HepG2 (cell line): ENCODE results near the gene IGF2. TPM values are rescaled to one million over a fixed set of nuclear protein-coding genes. Genes with fewer than 3 reads are reported as not detected.

Source experiments
- ATRX ChIP-seq: sonication (generic); formaldehyde crosslinking; IDR thresholded peaks from 2 replicates; pipeline ENCODE4 v1.4.0; 2020; ENCODE audit warnings: missing genetic modification reagents, borderline replicate concordance
- JUNB ChIP-seq: sonication (generic); formaldehyde crosslinking; IDR thresholded peaks from 2 replicates; pipeline ENCODE4 v1.8.0; 2022; ENCODE audit warnings: missing genetic modification reagents, mild to moderate bottlenecking, borderline replicate concordance
- KLF6 ChIP-seq: IDR thresholded peaks from 2 replicates; pipeline ENCODE4 v1.8.0; 2016; ENCODE audit warnings: missing biosample characterization, missing genetic modification reagents
- MATR3 ChIP-seq: sonication (generic); formaldehyde crosslinking; IDR thresholded peaks from 2 replicates; pipeline ENCODE4 v1.4.0; 2020; ENCODE audit warnings: missing genetic modification reagents
- NFATC3 ChIP-seq: sonication (generic); formaldehyde crosslinking; IDR thresholded peaks from 2 replicates; pipeline ENCODE4 v1.5.1; 2020; ENCODE audit warnings: mild to moderate bottlenecking, missing genetic modification reagents
- NR1H2 ChIP-seq: sonication (generic); formaldehyde crosslinking; IDR thresholded peaks from 2 replicates; pipeline ENCODE4 v1.8.1; 2022; ENCODE audit warnings: low read depth, missing genetic modification reagents, borderline replicate concordance
- POLR2A ChIP-seq, 2 experiments: IDR thresholded peaks; 2 replicates each; pipeline ENCODE4 v1.6.1; 2011; ENCODE audit warnings: low read depth in 2 of 2, low read length in 2 of 2, mild to moderate bottlenecking in 1 of 2, moderate library complexity in 1 of 2; ENCODE audit not compliant: insufficient read depth in 1 of 2
- PRDM15 ChIP-seq: sonication (generic); formaldehyde crosslinking; IDR thresholded peaks from 2 replicates; pipeline ENCODE4 v1.4.0; 2020; ENCODE audit warnings: missing genetic modification reagents
- RARA ChIP-seq: IDR thresholded peaks from 2 replicates; pipeline ENCODE4 v1.6.1; 2016; ENCODE audit warnings: missing genetic modification reagents, missing compliant biosample characterization
- RCOR2 ChIP-seq: IDR thresholded peaks from 2 replicates; pipeline ENCODE4 v1.6.1; 2016; ENCODE audit warnings: missing biosample characterization, missing genetic modification reagents
- RFX1 ChIP-seq: fragments of 450-650 bp; IDR thresholded peaks from 2 replicates; pipeline ENCODE4 v1.6.1; 2017
- RXRA ChIP-seq: sonication (generic); formaldehyde crosslinking; IDR thresholded peaks from 2 replicates; pipeline ENCODE4 v1.5.1; 2020; ENCODE audit warnings: missing genetic modification reagents
- RXRB ChIP-seq: IDR thresholded peaks from 2 replicates; pipeline ENCODE4 v1.6.1; 2016; ENCODE audit warnings: borderline replicate concordance, missing genetic modification reagents, missing compliant biosample characterization
- SMAD1 ChIP-seq: sonication (generic); formaldehyde crosslinking; IDR thresholded peaks from 2 replicates; pipeline ENCODE4 v1.4.0; 2020; ENCODE audit warnings: missing genetic modification reagents, low read depth, mild to moderate bottlenecking, borderline replicate concordance
- SRSF1 ChIP-seq: fragments of 200-400 bp; formaldehyde crosslinking; optimal IDR thresholded peaks from 2 replicates; pipeline ENCODE3; 2017; ENCODE audit warnings: mild to moderate bottlenecking, low read depth, low read length, moderate library complexity
- TAF1 ChIP-seq: sonication (generic); formaldehyde crosslinking; IDR thresholded peaks from 2 replicates; pipeline ENCODE4 v1.4.0; 2020; ENCODE audit warnings: missing genetic modification reagents
- TBX3 ChIP-seq: fragments of 450-650 bp; IDR thresholded peaks from 2 replicates; pipeline ENCODE4 v1.6.1; 2017; ENCODE audit warnings: antibody characterized with exemption, mild to moderate bottlenecking, inconsistent platforms, borderline replicate concordance
- ZNF20 ChIP-seq: sonication (generic); formaldehyde crosslinking; IDR thresholded peaks from 2 replicates; pipeline ENCODE4 v1.4.0; 2020; ENCODE audit warnings: mild to moderate bottlenecking, moderate library complexity, missing genetic modification reagents
- ZNF205 ChIP-seq: IDR thresholded peaks from 2 replicates; pipeline ENCODE4 v1.6.1; 2018; ENCODE audit warnings: missing biosample characterization, missing genetic modification reagents
- ZNF552 ChIP-seq: sonication (generic); formaldehyde crosslinking; IDR thresholded peaks from 2 replicates; pipeline ENCODE4 v1.9.0; 2022; ENCODE audit warnings: missing genetic modification reagents, mild to moderate bottlenecking, borderline replicate concordance
- ZNF644 ChIP-seq: IDR thresholded peaks from 2 replicates; pipeline ENCODE4 v1.6.1; 2016; ENCODE audit warnings: low read depth
- ZNF691 ChIP-seq: sonication (generic); formaldehyde crosslinking; IDR thresholded peaks from 2 replicates; pipeline ENCODE4 v1.4.0; 2020; ENCODE audit warnings: missing genetic modification reagents, low read depth, mild to moderate bottlenecking, borderline replicate concordance
- polyA plus RNA-seq, 8 experiments: library from polyadenylated mRNA; depleted of rRNA in 3 of 8; stranded (reverse) in 7 of 8; unstranded in 1 of 8; fragments of >200 nt; fragmentation: Illumina TruSeq in 4 of 8; extraction: Trizol in 4 of 8; gene quantifications; 2 replicates each; pipeline versions ENCODE4 v1.2.1 to v1.2.3, GENCODE V29; 2011 to 2016; ENCODE audit warnings: low read depth in 4 of 8, missing spikeins in 1 of 8, mixed read lengths in 1 of 8; ENCODE audit not compliant: insufficient read depth in 1 of 8
- total RNA-seq, 5 experiments: library from RNA; depleted of rRNA; stranded (reverse); fragments of >200 nt; fragmentation: Illumina TruSeq; extraction: Trizol; gene quantifications; 2 replicates each; pipeline ENCODE4 v1.2.3, GENCODE V29; 2016; ENCODE audit warnings: low read depth in 1 of 5
- TF ChIP-seq, protein P1 (sequence below): sonication (generic); formaldehyde crosslinking; IDR thresholded peaks from 2 replicates; pipeline ENCODE4 v1.8.1; 2022; ENCODE audit warnings: low read depth, mild to moderate bottlenecking, missing genetic modification reagents
- TF ChIP-seq, protein P2 (sequence below): sonication (generic); formaldehyde crosslinking; IDR thresholded peaks from 2 replicates; pipeline ENCODE4 v1.8.1; 2023; ENCODE audit warnings: mild to moderate bottlenecking, moderate library complexity, missing genetic modification reagents

Gene IGF2
- total and polyA plus RNA-seq, 2 of the 13 experiments (the other 11 are each of a cell fraction or from before 2014, with no cell fraction given) = 79.1 to 254 TPM

GRCh38 chr11:2097356-2097997 lies 41.7 kb downstream of the IGF2 start (continued):
- TF ChIP-seq ZNF20 (peak; percentile 30; the same call in 1 of the 2 replicates), JUNB (CRISPR knock-in tag) (no peak), RCOR2 (CRISPR knock-in tag) (peak; percentile 82), SMAD1 (CRISPR knock-in tag) (no peak), TAF1 (CRISPR knock-in tag) (peak; percentile 42; the same call in 1 of the 2 replicates), ZNF691 (no peak; the same call in 1 of the 2 replicates), ZNF552 (CRISPR knock-in tag) (no peak), MATR3 (CRISPR knock-in tag) (no peak), NFATC3 (CRISPR knock-in tag) (no peak), KLF6 (CRISPR knock-in tag) (peak; percentile 85), SRSF1 (no peak), POLR2A (IDR thresholded peaks at IDR 0.05; ENCODE audit: insufficient read depth in 1 of 2, low read depth in 2 of 2, low read length in 2 of 2) (peak in 1 of 2 experiments; percentile 28; a peak in 1 of 4 replicates), TBX3 (no peak), RXRA (CRISPR knock-in tag) (peak; percentile 97), RFX1 (no peak), ZNF205 (CRISPR knock-in tag) (no peak), ZNF644 (CRISPR knock-in tag) (no peak), NR1H2 (CRISPR knock-in tag) (no peak), RARA (CRISPR knock-in tag) (peak; percentile 95), ATRX (CRISPR knock-in tag) (no peak), PRDM15 (CRISPR knock-in tag) (peak; percentile 84), RXRB (CRISPR knock-in tag) (peak; percentile 84)
- TF ChIP-seq, protein P1, sequence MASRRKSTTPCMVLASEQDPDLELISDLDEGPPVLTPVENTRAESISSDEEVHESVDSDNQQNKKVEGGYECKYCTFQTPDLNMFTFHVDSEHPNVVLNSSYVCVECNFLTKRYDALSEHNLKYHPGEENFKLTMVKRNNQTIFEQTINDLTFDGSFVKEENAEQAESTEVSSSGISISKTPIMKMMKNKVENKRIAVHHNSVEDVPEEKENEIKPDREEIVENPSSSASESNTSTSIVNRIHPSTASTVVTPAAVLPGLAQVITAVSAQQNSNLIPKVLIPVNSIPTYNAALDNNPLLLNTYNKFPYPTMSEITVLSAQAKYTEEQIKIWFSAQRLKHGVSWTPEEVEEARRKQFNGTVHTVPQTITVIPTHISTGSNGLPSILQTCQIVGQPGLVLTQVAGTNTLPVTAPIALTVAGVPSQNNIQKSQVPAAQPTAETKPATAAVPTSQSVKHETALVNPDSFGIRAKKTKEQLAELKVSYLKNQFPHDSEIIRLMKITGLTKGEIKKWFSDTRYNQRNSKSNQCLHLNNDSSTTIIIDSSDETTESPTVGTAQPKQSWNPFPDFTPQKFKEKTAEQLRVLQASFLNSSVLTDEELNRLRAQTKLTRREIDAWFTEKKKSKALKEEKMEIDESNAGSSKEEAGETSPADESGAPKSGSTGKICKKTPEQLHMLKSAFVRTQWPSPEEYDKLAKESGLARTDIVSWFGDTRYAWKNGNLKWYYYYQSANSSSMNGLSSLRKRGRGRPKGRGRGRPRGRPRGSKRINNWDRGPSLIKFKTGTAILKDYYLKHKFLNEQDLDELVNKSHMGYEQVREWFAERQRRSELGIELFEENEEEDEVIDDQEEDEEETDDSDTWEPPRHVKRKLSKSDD (CRISPR knock-in tag) = peak; percentile 66; the same call in 1 of the 2 replicates
- TF ChIP-seq, protein P2, sequence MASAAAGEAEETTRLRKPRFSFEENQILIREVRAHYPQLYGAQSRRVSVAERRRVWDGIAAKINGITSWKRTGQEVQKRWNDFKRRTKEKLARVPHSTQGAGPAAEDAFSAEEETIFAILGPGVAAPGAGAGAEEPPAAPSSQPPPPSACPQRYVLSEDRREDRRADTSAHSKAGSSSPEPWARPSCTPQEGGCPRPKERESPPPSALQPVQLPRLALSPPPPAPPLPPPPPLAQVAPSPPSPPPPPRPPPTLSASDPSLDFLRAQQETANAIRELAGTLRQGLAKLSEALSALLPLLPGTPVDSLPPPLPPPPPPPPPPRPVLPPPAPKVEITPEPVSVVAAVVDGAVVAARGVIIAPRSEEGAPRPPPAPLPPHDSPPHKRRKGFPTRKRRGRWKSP = peak; percentile 83; the same call in 1 of the 2 replicates
